GM04504 (cell line): ENCODE data around the gene PCDH10.
A peak's percentile ranks its signal among the peaks of the same experiment; 100 is the strongest.

Experiments used
- DNase-seq: peaks from one replicate; pipeline ENCODE4 v3.0.0-alpha.2; 2012; ENCODE audit warnings: low read depth

The PCDH10 gene

GRCh38 chr4:133148690-133149363 lies at the start of gene PCDH10:
Gene PCDH10 (plus strand): TSS chr4:133149294. CDS start chr4:133150141, 847 bp downstream.
- DNase-seq = peak; percentile 95

- DNase-seq = no peak
These were observed 47.1 kb upstream of the PCDH10 start for GRCh38 chr4:133102043-133102442.

GRCh38 chr4:133102612-133103409 lies 46.3 kb upstream of the PCDH10 start:
- no peak for DNase-seq

GRCh38 chr4:133112641-133113040 lies 36.5 kb upstream of the PCDH10 start:
- DNase-seq = no peak

- DNase-seq = no peak
These were observed 24.3 kb upstream of the PCDH10 start for GRCh38 chr4:133124746-133125145.

- DNase-seq = no peak
These were observed 21.6 kb upstream of the PCDH10 start for GRCh38 chr4:133127500-133127899.

GRCh38 chr4:133129237-133129636 lies 19.9 kb upstream of the PCDH10 start:
- DNase-seq = no peak

GRCh38 chr4:133130171-133130570 lies 18.9 kb upstream of the PCDH10 start:
- DNase-seq = no peak

- no peak for DNase-seq
These were observed 17.1 kb upstream of the PCDH10 start for GRCh38 chr4:133131829-133132460.

- no peak for DNase-seq
These were observed 12.3 kb upstream of the PCDH10 start for GRCh38 chr4:133136833-133137232.

- DNase-seq = no peak
These were observed 11.5 kb upstream of the PCDH10 start for GRCh38 chr4:133137571-133137970.

GRCh38 chr4:133143775-133144430 lies 5.2 kb upstream of the PCDH10 start:
- DNase-seq = no peak

- DNase-seq = no peak
These were observed 3.9 kb upstream of the PCDH10 start for GRCh38 chr4:133145241-133145640.

- DNase-seq = no peak
These were observed 3.1 kb upstream of the PCDH10 start for GRCh38 chr4:133145758-133146573.

GRCh38 chr4:133146574-133147241 lies 2.4 kb upstream of the PCDH10 start:
- DNase-seq = no peak

GRCh38 chr4:133147286-133147821 lies 1.7 kb upstream of the PCDH10 start:
- no peak for DNase-seq

- no peak for DNase-seq
These were observed 989 bp upstream of the PCDH10 start for GRCh38 chr4:133147921-133148689.

- no peak for DNase-seq
These were observed 236 bp downstream of the PCDH10 start for GRCh38 chr4:133149364-133149695.

GRCh38 chr4:133149932-133150471 lies 908 bp downstream of the PCDH10 start:
- DNase-seq = no peak
